HCT116 (cell line): ENCODE measurements around the gene UMOD. TPM values are rescaled to one million over a fixed set of nuclear protein-coding genes. Genes with fewer than 3 reads are reported as not detected.
"Not testable (repeated sequence)": the region's sequence is repeated elsewhere in the genome, so short reads cannot be mapped to it uniquely, and the experiment has no call there.

Source experiments
- ATAC-seq: fragments of 200-7000 bp; cut with Tn5 transposase; 2 replicates; pipeline ENCODE4 v1.9.1; 2020; ENCODE audit warnings: mild to moderate bottlenecking, moderate library complexity
- BruUV-seq: library from RNA; stranded (reverse); fragments of 400-500 nt; replicated peaks from 2 replicates; lab custom pipeline; 2021; lab: Mats Ljungman, UMichigan
- CTCF ChIA-PET: fragments of 300-600 bp; sonication (Branson Sonifier 250); formaldehyde crosslinking; loops from one replicate; lab custom pipeline; 2021; ENCODE audit warnings: antibody characterized with exemption; lab: Charles Lee
- POLR2A ChIA-PET: fragments of 300-600, 350-600 bp; sonication (Branson Sonifier 250); formaldehyde crosslinking; loops from one replicate; lab custom pipeline; 2021; ENCODE audit warnings: antibody characterized with exemption; lab: Charles Lee
- RAD21 ChIA-PET, 2 experiments: fragments of 300-600 bp; sonication (Branson Sonifier 250); formaldehyde crosslinking; loops; one replicate each; lab custom pipeline; 2023; ENCODE audit warnings: low total read pairs in 2 of 2; ENCODE audit not compliant: uncharacterized antibody in 2 of 2, unreplicated experiment in 2 of 2, low non-redundant PET in 1 of 2; lab: Charles Lee
- DNase-seq: peaks from one replicate; pipeline ENCODE4 v3.0.0-alpha.2; 2010; ENCODE audit warnings: low read depth, low spot score
- H2AFZ ChIP-seq: fragments of 200-600 bp; shearing (Covaris generic), sonication (generic); 2 replicates; pipeline ENCODE4 v1.6.1; 2017; ENCODE audit warnings: low read depth, mixed run types, mixed read lengths, antibody characterized with exemption, low read length; ENCODE audit not compliant: poor library complexity, severe bottlenecking
- H3K27ac ChIP-seq: 2 replicates; pipeline ENCODE4 v1.5.1; 2012; ENCODE audit warnings: low read depth, low read length
- H3K27me3 ChIP-seq: fragments of 200-600 bp; sonication (generic); 2 replicates; pipeline ENCODE4 v1.6.1; 2016; ENCODE audit warnings: mixed run types, low read length, mixed read lengths; ENCODE audit not compliant: insufficient read depth
- H3K36me3 ChIP-seq, 2 experiments: fragments of 200-500 bp in 1 of 2; fragments of 200-600 bp in 1 of 2; sonication (Bioruptor generic) in 1 of 2; sonication (generic) in 1 of 2; 2 replicates each; pipeline versions ENCODE4 v1.5.1 to v1.6.1; 2014 to 2016; ENCODE audit warnings: low read length in 2 of 2, inconsistent platforms in 1 of 2, mixed read lengths in 1 of 2, mixed run types in 1 of 2; ENCODE audit not compliant: insufficient read depth in 2 of 2, control insufficient read depth in 1 of 2
- H3K4me1 ChIP-seq, 2 experiments: fragments of 200-600 bp in 1 of 2; sonication (generic) in 1 of 2; 2 replicates each; pipeline versions ENCODE4 v1.5.1 to v1.6.1; 2012 to 2017; ENCODE audit warnings: low read length in 2 of 2, inconsistent platforms in 1 of 2, mild to moderate bottlenecking in 1 of 2, mixed read lengths in 1 of 2, mixed run types in 1 of 2, moderate library complexity in 1 of 2; ENCODE audit not compliant: insufficient read depth in 2 of 2, control insufficient read depth in 1 of 2
- H3K4me2 ChIP-seq: fragments of 200-600 bp; sonication (generic); 2 replicates; pipeline ENCODE4 v1.6.1; 2017; ENCODE audit warnings: mixed run types, low read length, mixed read lengths
- H3K4me3 ChIP-seq, 2 experiments: fragments of 200-600 bp in 1 of 2; sonication (generic) in 1 of 2; replicated peaks in 1 of 2; 2 replicates each; pipeline ENCODE4 v1.5.1; 2011 to 2016; ENCODE audit warnings: low read length in 2 of 2, control low read depth in 1 of 2, low read depth in 1 of 2, mild to moderate bottlenecking in 1 of 2, mixed read lengths in 1 of 2, mixed run types in 1 of 2
- H3K79me2 ChIP-seq: fragments of 200-600 bp; sonication (generic); 2 replicates; pipeline ENCODE4 v1.6.1; 2017; ENCODE audit warnings: mild to moderate bottlenecking, mixed run types, low read length, moderate library complexity, mixed read lengths; ENCODE audit not compliant: insufficient read depth
- H3K9ac ChIP-seq: fragments of 200-600 bp; sonication (generic); 2 replicates; pipeline ENCODE4 v1.6.1; 2016; ENCODE audit warnings: low read length, mixed read lengths
- H3K9me2 ChIP-seq: fragments of 200-600 bp; sonication (generic), shearing (Covaris generic); 2 replicates; pipeline ENCODE4 v1.6.1; 2017; ENCODE audit warnings: mixed run types, mild to moderate bottlenecking, moderate library complexity; ENCODE audit not compliant: insufficient read depth
- H3K9me3 ChIP-seq, 2 experiments: fragments of 200-500 bp in 1 of 2; fragments of 200-600 bp in 1 of 2; sonication (Bioruptor generic) in 1 of 2; sonication (generic) in 1 of 2; 2 replicates each; pipeline ENCODE4 v1.6.1; 2014 to 2017; ENCODE audit warnings: low read length in 2 of 2, mixed read lengths in 2 of 2, inconsistent platforms in 1 of 2, low read depth in 1 of 2, mild to moderate bottlenecking in 1 of 2, mixed run types in 1 of 2, moderate library complexity in 1 of 2; ENCODE audit not compliant: control insufficient read depth in 1 of 2, insufficient read depth in 1 of 2
- H4K20me1 ChIP-seq: fragments of 200-600 bp; sonication (generic), shearing (Covaris generic); 2 replicates; pipeline ENCODE4 v1.6.1; 2017; ENCODE audit warnings: mixed run types, mild to moderate bottlenecking, moderate library complexity; ENCODE audit not compliant: insufficient read depth
- CBX3 ChIP-seq: IDR thresholded peaks from 2 replicates; pipeline ENCODE4 v1.6.1; 2012; ENCODE audit warnings: low read depth
- EGR1 ChIP-seq: IDR thresholded peaks from 2 replicates; pipeline ENCODE4 v1.6.1; 2012; ENCODE audit warnings: low read depth
- ELF1 ChIP-seq: IDR thresholded peaks from 2 replicates; pipeline ENCODE4 v1.6.1; 2012; ENCODE audit warnings: low read depth, borderline replicate concordance
- EZH2 ChIP-seq: fragments of 200-600 bp; sonication (generic); IDR thresholded peaks from 2 replicates; pipeline ENCODE4 v1.6.1; 2017; ENCODE audit warnings: antibody characterized with exemption, mixed run types
- FOSL1 ChIP-seq: IDR thresholded peaks from 2 replicates; pipeline ENCODE4 v1.6.1; 2012; ENCODE audit warnings: low read depth
- POLR2A ChIP-seq: IDR thresholded peaks from 2 replicates; pipeline ENCODE4 v1.7.0; 2011; ENCODE audit warnings: borderline replicate concordance; ENCODE audit not compliant: insufficient read depth, insufficient read length; ENCODE audit errors: extremely low read depth
- POLR2AphosphoS5 ChIP-seq: IDR thresholded peaks from 2 replicates; pipeline ENCODE4 v1.6.1; 2011; ENCODE audit warnings: mild to moderate bottlenecking, low read depth, low read length, moderate library complexity
- SP1 ChIP-seq: IDR thresholded peaks from 2 replicates; pipeline ENCODE4 v1.6.1; 2012; ENCODE audit warnings: low read depth
- YY1 ChIP-seq: IDR thresholded peaks from 2 replicates; pipeline ENCODE4 v1.6.1; 2011; ENCODE audit warnings: low read length, low read depth, moderate library complexity, mild to moderate bottlenecking; ENCODE audit not compliant: insufficient replicate concordance; ENCODE audit errors: extremely low read depth
- ZFX ChIP-seq: fragments of 450-650 bp; IDR thresholded peaks from 2 replicates; pipeline ENCODE4 v1.6.1; 2017
- ZNF274 ChIP-seq: fragments of 200-500 bp; sonication (Bioruptor generic); IDR thresholded peaks from 2 replicates; pipeline ENCODE4 v1.6.1; 2014; ENCODE audit warnings: mild to moderate bottlenecking, low read depth, low read length, inconsistent platforms
- intact Hi-C: fragments of 100-400 bp; cut with micrococcal nuclease; formaldehyde crosslinking; loops from 2 replicates; pipeline ENCODE4 v1.10.0; 2022
- total RNA-seq: library from RNA; stranded (reverse); gene quantifications from one replicate; pipeline ENCODE4 v1.2.1, GENCODE V29; 2021; ENCODE audit not compliant: unreplicated experiment
- TF ChIP-seq, protein P1 (sequence below): IDR thresholded peaks from 2 replicates; pipeline ENCODE4 v1.6.1; 2012
- TF ChIP-seq, protein P2 (sequence below): IDR thresholded peaks from 2 replicates; pipeline ENCODE4 v1.6.1; 2012; ENCODE audit warnings: low read depth
- TF ChIP-seq, protein P3 (sequence below): IDR thresholded peaks from 2 replicates; pipeline ENCODE4 v1.6.1; 2011; ENCODE audit warnings: mild to moderate bottlenecking, low read length, moderate library complexity; ENCODE audit not compliant: insufficient replicate concordance; ENCODE audit errors: extremely low read depth

Gene UMOD
- total RNA-seq, 1 experiment from 2014 or later = not detected

DNA sequence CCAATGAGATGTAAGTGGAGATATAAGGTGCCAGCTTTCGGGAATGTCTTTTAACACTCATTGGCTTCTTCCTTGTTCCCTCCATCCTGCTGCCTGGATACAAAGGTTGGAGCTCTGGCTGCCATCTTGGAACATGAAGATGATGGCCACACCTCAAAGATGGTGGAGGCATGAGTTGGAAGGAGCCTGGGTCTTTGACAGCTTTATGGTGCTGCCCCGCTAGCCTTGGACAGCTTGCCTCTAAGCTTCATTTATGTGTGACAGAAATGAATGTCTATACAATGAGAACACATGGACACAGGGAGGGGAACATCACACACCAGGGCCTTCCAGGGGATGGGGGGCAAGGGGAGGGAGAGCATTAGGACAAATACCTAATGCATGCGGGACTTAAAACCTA is 38.8 kb downstream of the UMOD start:
- Histone ChIP-seq H2AFZ (no peak overlapping the region), H3K4me1 (no peaks in the 10 kb centered on the region), H3K36me3 (no peaks in the 10 kb centered on the region), H3K27me3 (peaks cover 38% of the 10 kb centered on the region), H3K4me3 (no peak overlapping the region), H3K9me3 (no peaks in the 10 kb centered on the region), H3K9me2 (no peaks in the 10 kb centered on the region), H3K4me2 (no peak overlapping the region)
- POLR2A ChIA-PET = no interaction called here
- RAD21 ChIA-PET = no interaction called here
- CTCF ChIA-PET = no interaction called here
- ATAC-seq = no peak
- intact Hi-C loops = no loop called here
- TF ChIP-seq, protein P1, sequence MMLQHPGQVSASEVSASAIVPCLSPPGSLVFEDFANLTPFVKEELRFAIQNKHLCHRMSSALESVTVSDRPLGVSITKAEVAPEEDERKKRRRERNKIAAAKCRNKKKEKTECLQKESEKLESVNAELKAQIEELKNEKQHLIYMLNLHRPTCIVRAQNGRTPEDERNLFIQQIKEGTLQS = no peak
- TF ChIP-seq EZH2 (no peak), POLR2AphosphoS5 (no peak), CBX3 (no peak), ELF1 (no peak), EGR1 (no peak), POLR2A (no peak), FOSL1 (no peak), ZFX (no peak), ZNF274 (no peak), SP1 (no peak), YY1 (no peak)
- TF ChIP-seq, protein P2, sequence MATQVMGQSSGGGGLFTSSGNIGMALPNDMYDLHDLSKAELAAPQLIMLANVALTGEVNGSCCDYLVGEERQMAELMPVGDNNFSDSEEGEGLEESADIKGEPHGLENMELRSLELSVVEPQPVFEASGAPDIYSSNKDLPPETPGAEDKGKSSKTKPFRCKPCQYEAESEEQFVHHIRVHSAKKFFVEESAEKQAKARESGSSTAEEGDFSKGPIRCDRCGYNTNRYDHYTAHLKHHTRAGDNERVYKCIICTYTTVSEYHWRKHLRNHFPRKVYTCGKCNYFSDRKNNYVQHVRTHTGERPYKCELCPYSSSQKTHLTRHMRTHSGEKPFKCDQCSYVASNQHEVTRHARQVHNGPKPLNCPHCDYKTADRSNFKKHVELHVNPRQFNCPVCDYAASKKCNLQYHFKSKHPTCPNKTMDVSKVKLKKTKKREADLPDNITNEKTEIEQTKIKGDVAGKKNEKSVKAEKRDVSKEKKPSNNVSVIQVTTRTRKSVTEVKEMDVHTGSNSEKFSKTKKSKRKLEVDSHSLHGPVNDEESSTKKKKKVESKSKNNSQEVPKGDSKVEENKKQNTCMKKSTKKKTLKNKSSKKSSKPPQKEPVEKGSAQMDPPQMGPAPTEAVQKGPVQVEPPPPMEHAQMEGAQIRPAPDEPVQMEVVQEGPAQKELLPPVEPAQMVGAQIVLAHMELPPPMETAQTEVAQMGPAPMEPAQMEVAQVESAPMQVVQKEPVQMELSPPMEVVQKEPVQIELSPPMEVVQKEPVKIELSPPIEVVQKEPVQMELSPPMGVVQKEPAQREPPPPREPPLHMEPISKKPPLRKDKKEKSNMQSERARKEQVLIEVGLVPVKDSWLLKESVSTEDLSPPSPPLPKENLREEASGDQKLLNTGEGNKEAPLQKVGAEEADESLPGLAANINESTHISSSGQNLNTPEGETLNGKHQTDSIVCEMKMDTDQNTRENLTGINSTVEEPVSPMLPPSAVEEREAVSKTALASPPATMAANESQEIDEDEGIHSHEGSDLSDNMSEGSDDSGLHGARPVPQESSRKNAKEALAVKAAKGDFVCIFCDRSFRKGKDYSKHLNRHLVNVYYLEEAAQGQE = no peak
- TF ChIP-seq, protein P3, sequence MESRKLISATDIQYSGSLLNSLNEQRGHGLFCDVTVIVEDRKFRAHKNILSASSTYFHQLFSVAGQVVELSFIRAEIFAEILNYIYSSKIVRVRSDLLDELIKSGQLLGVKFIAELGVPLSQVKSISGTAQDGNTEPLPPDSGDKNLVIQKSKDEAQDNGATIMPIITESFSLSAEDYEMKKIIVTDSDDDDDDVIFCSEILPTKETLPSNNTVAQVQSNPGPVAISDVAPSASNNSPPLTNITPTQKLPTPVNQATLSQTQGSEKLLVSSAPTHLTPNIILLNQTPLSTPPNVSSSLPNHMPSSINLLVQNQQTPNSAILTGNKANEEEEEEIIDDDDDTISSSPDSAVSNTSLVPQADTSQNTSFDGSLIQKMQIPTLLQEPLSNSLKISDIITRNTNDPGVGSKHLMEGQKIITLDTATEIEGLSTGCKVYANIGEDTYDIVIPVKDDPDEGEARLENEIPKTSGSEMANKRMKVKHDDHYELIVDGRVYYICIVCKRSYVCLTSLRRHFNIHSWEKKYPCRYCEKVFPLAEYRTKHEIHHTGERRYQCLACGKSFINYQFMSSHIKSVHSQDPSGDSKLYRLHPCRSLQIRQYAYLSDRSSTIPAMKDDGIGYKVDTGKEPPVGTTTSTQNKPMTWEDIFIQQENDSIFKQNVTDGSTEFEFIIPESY = no peak
- TF ChIP-seq, all 23 proteins: peak for 0
- DNase-seq = no peak
- Histone ChIP-seq H3K9ac (no peak overlapping the region), H3K79me2 (no peaks in the 10 kb centered on the region), H4K20me1 (no peaks in the 10 kb centered on the region), H3K27ac (no peak overlapping the region)
- no TSS peak for BruUV-seq

DNA sequence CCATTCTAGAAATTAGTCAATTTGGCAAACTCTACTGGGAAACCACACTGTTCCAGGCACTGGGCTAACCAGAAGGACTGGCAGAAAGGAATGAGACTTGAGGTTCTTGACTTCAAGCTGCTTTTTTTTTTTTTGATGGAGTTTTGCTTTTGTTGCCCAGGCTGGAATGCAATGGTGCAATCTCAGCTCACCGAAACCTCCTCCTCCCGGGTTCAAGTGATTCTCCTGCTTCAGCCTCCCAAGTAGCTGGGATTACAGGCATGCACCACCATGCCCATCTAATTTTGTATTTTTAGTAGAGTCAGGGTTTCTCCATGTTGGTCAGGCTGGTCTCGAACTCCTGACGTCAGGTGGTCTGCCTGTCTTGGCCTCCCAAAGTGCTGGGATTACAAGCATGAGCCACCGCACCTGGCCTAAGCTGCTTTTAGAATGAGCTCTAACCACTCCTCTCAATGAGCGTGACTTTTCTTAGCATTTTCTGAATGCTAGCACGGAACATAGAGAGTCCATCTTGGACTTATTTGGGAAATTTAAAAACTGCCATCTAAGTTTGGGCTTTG is 39.9 kb downstream of the UMOD start:
- H3K4me1 ChIP-seq, H3K27ac ChIP-seq, H3K79me2 ChIP-seq, H3K9me2 ChIP-seq, DNase-seq, BruUV-seq, ATAC-seq, intact Hi-C loops, H2AFZ ChIP-seq, H4K20me1 ChIP-seq, CTCF ChIA-PET, RAD21 ChIA-PET, H3K9me3 ChIP-seq, H3K9ac ChIP-seq, POLR2A ChIA-PET, H3K36me3 ChIP-seq, H3K4me2 ChIP-seq, H3K4me3 ChIP-seq: not testable (repeated sequence)
- peaks cover 27% of the 10 kb centered on the region for H3K27me3 ChIP-seq
